GM23248 (cell line): ENCODE results near the gene MACROD2.

Experiments used
- EZH2 ChIP-seq: fragments of 200-600 bp; sonication (generic); IDR thresholded peaks from 2 replicates; pipeline ENCODE4 v1.6.1; 2018; ENCODE audit warnings: antibody characterized with exemption, mild to moderate bottlenecking; ENCODE audit not compliant: insufficient read depth, poor library complexity, severe bottlenecking
- EZH2phosphoT487 ChIP-seq: fragments of 200-600 bp; sonication (generic); IDR thresholded peaks from 2 replicates; pipeline ENCODE4 v1.6.1; 2018; ENCODE audit warnings: antibody characterized with exemption, moderate library complexity, mild to moderate bottlenecking, low read depth; ENCODE audit not compliant: insufficient read depth

DNA sequence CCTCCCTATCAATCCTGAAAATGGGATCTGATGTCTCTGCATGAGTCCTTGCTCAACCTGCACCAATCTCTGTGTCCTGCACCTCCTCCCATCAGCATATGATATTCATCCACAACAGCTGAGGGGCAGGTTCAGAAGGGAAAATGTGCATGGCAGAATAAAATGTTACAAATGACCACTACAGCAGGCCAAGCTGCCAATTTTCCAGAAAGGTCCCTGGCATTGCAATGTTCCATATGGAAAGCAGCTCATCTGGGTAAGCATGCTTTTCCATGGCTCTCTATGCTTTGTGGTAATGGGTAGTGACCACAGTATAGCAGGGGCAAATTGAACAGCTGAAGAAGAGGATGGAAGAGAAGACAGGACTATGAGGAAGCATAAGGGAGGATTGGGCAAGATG, 1183.3 kb downstream of the MACROD2 start:
- TF ChIP-seq EZH2phosphoT487: no peak
- no peak for TF ChIP-seq EZH2
